GM19351 (cell line): ENCODE measurements around the gene APRT.
"Not testable (repeated sequence)": the region's sequence is repeated elsewhere in the genome, so short reads cannot be mapped to it uniquely, and the experiment has no call there.

Experiments
- ATAC-seq: cut with Tn5 transposase; IDR thresholded peaks from one replicate; pipeline ENCODE4 v1.9.1; 2021; ENCODE audit warnings: mild to moderate bottlenecking, moderate library complexity; ENCODE audit not compliant: unreplicated experiment

APRT gene

DNA sequence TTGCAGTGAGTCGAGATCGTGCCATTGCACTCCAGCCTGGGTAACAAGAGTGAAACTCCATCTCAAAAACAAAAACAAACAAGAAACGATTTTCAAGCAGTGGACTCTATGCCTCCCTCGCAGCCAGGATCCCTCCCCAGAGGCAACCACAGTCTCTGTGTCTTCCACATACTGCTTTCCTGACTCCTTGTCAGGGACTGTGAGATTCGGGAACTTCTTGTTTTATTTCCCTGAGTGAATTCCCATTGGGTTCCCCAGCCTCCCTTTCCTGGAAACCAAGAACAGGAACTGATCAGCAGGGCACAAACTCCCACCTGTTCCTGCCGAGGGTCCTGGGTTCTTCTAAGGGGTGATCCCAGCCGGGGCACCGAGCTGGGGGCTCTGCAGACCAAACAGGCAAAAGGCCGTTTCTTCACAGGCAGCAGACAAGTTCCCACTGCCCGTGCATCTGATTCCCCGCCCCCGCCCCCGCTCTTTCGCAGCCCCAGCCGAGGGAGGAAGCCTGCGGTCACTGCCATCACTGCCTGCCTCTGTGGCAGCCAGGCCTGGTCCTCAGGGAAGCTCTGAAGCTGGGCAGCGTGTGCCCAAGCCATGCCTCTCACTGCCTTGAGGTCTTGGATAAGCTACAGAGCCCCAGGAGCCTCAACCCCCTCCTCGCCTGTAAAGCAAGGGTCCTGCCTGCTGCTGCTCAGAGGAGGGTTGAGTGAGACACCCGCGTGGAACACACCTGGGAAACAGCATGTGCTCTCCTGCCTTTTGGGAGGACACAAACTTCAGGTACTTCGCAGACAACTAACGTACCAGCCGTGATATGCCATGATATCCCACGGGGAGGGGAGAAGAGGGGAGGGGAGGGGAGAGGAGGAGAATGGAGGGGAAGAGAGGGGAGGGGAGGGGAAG, 21.2 kb downstream of the APRT start:
- ATAC-seq, result no peak

DNA sequence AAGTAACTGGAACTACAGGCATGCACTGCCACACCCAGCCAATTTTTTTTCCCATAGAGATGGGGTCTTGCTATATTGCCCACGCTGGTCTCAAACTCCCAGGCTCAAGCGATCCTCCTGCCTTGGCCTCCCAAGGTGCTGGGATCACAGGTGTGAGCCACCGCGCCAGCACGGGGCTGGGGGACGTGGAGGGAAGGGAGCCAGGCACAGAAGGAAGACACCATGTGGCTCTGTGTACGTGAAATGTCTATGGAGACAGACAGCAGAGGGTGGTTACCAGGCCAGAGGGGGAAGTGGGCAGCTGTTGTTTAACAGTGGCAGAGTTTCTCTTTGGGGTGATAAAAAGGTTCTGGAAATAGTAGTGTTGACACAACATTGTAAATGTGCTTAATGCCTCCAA, 22.1 kb downstream of the APRT start:
- no peak for ATAC-seq

DNA sequence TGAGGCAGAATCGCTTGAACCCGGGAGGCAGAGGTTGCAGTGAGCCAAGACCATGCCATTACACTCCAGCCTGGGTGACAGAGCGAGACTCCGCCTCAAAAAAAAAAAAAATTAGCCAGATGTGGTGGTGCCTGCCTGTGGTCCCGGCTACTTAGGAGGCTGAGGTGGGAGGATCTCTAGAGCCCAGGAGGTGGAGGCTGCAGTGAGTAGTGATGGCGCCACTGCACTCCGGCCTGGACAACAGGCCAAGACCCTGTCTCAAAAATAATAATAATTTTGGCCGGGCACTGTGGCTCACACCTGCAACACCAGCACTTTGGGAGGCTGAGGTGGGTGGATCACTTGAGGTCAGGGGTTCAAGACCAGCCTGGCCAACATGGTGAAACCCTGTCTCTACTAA, 23.0 kb downstream of the APRT start:
- not testable (repeated sequence) for ATAC-seq

DNA sequence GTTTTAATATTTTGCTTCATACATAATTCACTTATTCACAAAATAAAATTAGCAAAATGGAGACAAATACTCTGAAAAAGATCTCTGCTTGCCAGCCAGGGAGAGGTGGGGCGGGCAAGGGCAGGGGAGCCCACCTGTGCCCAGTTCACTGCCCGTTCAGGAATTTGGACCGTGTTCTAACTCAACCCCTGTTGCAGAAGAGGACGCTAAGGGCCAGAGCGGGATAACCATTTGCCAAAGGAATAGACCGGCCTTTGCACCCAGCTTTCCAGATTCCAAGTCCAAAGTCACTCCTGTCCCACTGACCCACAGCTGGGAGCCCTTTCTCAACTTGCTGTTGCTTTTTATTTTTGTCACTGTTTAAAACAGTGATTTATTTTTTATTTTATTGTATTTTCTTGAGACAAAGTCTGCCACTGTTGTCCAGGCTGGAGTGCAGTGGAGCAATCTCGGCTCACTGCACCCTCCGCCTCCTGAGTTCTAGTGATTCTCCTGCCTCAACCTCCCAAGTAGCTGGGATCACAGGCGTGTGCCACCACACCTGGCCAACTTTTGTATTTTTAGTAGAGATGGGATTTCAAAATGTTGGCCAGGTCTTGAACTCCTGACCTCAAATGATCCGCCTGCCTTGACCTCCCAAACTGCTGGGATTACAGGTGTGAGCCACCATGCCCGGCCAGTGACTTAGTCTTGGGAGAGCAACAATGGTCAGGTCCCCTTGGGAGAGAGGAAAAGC, 24.0 kb downstream of the APRT start:
- ATAC-seq, result no peak

- no peak for ATAC-seq
Measured at GRCh38 chr16:88785106-88785924, 26.4 kb downstream of the APRT start, which contains the start of gene PIEZO1. TSS of gene PIEZO1 (minus strand) at chr16:88785220. CDS start at chr16:88784964, 256 bp downstream.

DNA sequence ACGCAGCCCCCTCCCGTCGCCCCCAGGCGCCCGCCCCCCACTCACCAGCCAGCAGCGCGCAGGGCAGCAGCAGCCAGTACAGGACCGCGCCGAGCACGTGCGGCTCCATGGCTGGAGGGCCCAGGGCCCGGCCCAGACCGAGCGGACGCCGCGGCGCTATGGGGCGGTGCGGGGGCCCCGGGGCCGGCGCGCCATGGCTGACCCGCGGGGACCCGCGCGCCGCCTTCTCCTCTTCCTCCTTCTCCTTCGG, 26.9 kb downstream of the APRT start:
- no peak for ATAC-seq

GRCh38 chr16:88784074-88784855, 27.5 kb downstream of the APRT start:
- ATAC-seq, result no peak

GRCh38 chr16:88783391-88784073, 28.2 kb downstream of the APRT start:
- no peak for ATAC-seq

DNA sequence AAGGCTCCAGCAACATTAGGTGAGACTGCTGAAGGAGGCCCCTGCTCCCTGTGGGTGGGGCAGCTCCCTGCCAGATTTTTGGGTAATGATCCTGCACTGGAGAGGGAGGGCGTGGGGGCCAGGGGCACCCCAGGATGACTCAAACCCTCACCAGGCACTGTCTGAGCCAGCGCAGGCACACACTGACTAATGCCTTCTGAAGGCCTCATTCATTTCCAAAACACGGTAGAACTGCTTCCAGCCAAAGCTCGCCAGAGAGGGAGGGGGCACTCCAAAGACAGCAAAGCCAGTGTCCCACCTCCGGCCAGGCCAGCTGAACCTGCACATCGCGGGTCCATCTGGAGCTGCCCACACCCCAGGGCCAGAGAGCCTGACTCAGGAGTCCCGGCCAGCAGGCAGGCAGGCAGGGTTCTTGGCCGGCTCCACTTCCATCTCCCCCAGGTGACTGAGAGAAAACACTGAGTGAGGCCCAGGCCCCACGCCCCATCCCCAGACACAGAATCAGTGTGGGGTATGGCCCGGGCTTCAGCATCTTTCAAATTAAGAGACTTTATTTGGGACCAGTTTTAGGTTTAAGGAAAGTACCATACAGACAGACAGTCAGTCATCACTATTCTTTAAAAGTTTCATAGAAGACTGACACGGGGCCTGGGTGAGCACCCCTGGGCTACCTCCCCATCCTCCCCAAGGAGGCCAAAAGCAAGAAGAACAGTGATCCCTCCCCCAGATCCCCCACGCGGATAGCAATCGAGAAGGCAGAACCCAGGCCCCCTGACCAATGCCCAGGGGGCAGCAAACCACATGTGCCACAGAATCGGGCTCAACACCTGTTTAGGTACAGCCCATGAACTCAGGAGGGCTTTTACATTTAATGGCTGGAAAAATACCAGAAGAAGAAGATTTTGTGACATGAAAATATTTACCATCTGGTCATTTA, 29.0 kb downstream of the APRT start:
- no peak for ATAC-seq

GRCh38 chr16:88781140-88782077, 30.3 kb downstream of the APRT start:
- peak; percentile 36 for ATAC-seq

GRCh38 chr16:88780142-88781062, 31.3 kb downstream of the APRT start:
- no peak for ATAC-seq

DNA sequence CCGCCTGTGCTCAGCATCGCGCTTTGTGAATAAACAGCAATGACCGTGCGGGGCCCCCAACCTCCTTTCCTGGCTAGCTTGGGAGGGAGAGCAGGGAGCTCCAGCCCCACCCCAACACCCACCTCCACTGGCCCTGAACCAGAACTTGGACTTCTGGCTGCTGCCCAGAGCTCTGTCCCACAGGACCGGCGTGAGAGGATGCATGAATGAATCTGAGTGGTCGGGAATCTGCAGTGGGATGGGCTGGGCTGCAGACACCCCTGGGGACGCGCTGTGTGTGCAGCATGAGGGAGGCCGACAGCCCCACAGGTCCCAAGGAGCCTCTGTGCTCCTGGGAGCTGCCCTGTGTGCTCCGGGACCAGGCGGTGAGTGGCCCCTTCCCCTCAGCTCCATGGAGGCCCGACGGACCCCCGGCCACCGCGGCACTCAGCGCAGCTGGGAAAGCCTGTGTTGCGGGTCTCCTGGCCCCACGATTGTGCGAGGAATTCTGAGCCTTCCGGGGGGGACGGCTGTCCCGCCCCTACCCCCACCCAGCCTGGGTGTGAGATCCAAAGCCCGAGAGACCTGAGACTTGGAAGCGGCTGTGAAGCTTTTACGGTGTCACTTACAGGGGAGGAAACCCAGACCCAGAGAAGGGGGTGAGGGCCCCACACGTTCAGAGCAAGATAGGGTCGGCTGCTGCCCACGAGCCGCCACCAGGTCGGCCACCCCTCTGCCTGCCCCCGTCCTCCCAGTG, 32.2 kb downstream of the APRT start:
- no peak for ATAC-seq

- ATAC-seq, result no peak
Measured at GRCh38 chr16:88778541-88779065, 33.1 kb downstream of the APRT start.

GRCh38 chr16:88778271-88778525, 33.5 kb downstream of the APRT start:
- ATAC-seq, result no peak

DNA sequence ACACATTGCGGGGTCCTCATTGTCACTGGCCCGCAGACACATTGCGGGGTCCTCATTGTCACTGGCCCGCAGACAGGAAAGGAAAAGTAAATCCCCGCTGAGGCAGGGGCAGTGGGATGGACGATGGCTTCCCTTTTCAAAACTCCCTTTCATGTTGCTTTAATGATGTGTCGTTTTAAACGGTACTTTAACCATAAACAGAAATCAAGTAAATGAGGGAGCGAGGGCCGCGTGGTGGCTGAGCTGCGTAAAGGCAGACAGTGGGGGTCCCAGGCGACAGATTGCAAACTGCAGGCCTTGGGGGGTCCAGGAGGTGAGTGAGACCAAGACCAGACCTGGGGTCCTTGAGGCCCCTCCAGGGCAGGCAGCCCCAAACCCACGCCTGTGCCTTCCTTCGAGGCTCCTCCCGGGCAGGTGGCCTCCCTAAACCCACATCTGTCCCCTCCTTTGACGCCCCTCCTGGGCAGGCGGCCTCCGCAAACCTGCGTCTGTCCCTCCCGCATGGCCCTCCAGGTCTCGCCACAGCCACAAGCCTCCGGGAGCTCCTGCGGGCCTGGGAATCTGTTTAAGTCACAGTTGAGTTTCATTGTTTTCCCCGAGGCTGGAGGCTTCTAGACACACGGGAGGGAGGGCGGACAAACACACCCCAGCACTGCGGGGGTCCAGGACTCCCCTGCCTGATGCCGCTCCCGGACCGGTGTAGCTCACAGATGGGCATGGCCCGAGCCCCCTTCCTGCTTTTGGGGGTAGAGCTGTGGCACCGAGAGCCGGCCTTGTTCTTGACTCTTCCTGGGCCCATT, 34.1 kb downstream of the APRT start:
- ATAC-seq, result no peak
